ENCODE measurements around the gene ADCY9. TPM values are rescaled to one million over a fixed set of nuclear protein-coding genes. Genes with fewer than 3 reads are reported as not detected.
"Not testable (repeated sequence)": the region's sequence is repeated elsewhere in the genome, so short reads cannot be mapped to it uniquely, and the experiment has no call there.

Gene ADCY9
- total RNA-seq = 1 to 10 TPM; 3.8 to 4.9 TPM

DNA sequence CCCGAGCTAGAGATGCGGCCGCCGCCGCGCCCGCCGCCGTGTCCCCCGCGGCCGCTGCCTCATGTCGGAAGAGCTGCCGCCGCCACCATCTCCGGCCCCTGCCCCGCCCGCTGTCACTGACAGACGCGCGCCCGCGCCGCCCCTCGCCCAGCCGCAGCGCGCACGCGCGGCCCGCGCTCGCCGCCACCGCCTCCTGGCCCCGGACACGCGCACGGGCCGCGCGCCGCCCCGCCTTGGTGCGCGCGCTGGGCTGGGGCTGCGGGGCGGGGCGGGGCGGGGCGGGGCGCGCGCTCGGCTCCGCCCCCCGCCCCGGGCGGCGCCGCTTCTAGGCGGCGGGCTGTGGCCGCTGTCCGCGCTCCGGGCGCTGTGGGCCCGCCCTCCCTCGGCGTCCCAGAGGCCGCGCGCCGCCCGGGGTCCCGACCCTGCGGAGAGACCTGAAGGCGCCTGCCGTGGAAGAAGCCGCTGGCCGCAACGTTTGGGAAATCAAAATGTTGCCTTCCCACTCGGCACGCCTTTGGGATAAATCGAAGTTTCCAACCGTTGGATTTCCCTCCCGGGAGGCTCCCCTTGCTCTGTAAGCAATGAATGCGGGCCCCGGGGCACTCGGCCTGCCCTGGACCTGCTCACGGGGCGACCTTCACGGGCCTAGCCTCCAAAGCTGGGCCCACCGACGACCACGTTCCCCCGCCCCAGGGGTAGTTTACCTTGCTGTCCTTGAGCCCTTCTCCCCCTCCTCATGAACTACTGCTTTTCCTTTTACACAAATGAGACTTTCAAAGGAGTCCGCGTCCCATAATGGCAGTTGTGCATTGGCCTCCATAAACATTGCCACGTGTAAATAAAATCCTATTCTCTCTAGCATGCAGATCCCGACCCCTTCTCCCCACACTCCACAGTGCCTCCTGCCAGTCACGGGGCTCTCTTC lies at the start of gene ADCY9:
Gene ADCY9, minus strand, starts transcription at position 118 of the 925 bp plus-strand sequence. CDS start 1,000 bp downstream, outside the sequence.
- Mint-ChIP-seq H3K27ac (no peak within 1 kb of the TSS), H3K4me1 (ENCODE audit: low read depth) (peaks cover 36% of the 10 kb centered on the region), H3K36me3 (peaks cover 6% of the 10 kb centered on the region), H3K9me3 (no peaks in the 10 kb centered on the region), H3K27me3 (no peaks in the 10 kb centered on the region), H3K4me3 (peak within 1 kb of the TSS; percentile 72)
- peak; percentile 79 for DNase-seq
- POLR2A ChIA-PET = interaction anchor here (0.6 to 2.2 kb wide), 2 partner anchors 77 to 137 kb away, joined by 8 to 10 read pairs; no protein-coding TSS in a partner anchor
- CTCF ChIA-PET = interaction anchor here (0.6 to 2.3 kb wide), 2 partner anchors 137 to 504 kb away, joined by 3 to 20 read pairs; no protein-coding TSS in a partner anchor
- intact Hi-C loops (cut with micrococcal nuclease) = loop anchor here (2.0 kb wide), 1 partner anchor 66 kb away; no protein-coding TSS in a partner anchor

DNA sequence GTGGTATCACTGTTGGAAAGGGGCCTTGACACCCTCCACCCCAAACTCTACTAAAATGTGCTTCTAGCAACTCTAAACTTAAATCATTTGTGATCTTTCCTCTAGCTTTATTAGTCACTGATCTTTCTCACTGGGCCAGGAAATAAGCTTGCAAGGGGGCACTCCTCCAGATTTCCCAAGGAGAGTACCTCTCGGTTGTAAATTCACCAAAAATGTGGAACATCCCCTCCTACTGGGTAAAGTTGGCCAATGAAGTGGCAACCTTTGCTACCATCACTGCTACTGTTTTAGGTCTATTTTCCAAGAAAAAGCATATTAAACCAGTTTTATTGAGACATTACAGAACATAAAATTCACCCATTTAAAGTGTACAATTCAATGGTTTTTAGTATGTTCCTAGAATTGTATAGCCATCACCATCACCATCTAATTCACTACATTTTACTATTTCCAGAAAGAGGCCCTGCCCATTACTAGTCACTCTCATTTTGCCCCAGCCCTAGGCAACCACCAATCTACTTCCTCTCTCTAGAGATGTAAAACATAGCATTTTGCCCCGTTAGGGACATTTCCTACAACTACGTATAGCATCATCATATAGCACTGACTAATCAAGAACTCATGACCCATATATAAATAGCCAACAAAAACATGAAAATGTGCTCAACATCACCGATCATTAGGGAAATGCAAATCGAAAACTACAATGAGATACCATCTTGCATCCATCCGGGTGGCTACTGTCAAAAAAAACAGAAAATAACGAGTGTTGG lies 44.6 kb upstream of the ADCY9 start:
- intact Hi-C loops (cut with micrococcal nuclease) = no loop called here
- no peaks in the 10 kb centered on the region for H3K27me3 Mint-ChIP-seq
- H3K9me3 Mint-ChIP-seq = no peaks in the 10 kb centered on the region
- no peak overlapping the region for H3K4me3 Mint-ChIP-seq
- ChIA-PET CTCF (no interaction called here), POLR2A (no interaction called here)
- DNase-seq = no peak
- no peak overlapping the region for H3K27ac Mint-ChIP-seq
- H3K4me1 Mint-ChIP-seq (ENCODE audit: low read depth) = peaks cover 2% of the 10 kb centered on the region
- H3K36me3 Mint-ChIP-seq = no peaks in the 10 kb centered on the region

- H3K36me3 Mint-ChIP-seq = no peaks in the 10 kb centered on the region
- no peak overlapping the region for H3K4me3 Mint-ChIP-seq
- CTCF ChIA-PET = interaction anchor here (0.5 to 1.3 kb wide), 2 partner anchors 35 to 94 kb away, joined by 3 read pairs; no protein-coding TSS in a partner anchor
- intact Hi-C loops (cut with micrococcal nuclease) = loop anchor here (10.0 kb wide), 1 partner anchor 55 kb away; no protein-coding TSS in a partner anchor
- no peak for DNase-seq
- H3K9me3 Mint-ChIP-seq = no peaks in the 10 kb centered on the region
- POLR2A ChIA-PET = no interaction called here
- H3K27ac Mint-ChIP-seq = no peak overlapping the region
- no peaks in the 10 kb centered on the region for H3K27me3 Mint-ChIP-seq
- H3K4me1 Mint-ChIP-seq (ENCODE audit: low read depth) = peaks cover 2% of the 10 kb centered on the region
Measured at GRCh38 chr16:4159726-4160125, 43.5 kb upstream of the ADCY9 start.

- Mint-ChIP-seq H3K27ac (no peak overlapping the region), H3K27me3 (no peaks in the 10 kb centered on the region), H3K4me3 (no peak overlapping the region), H3K4me1 (ENCODE audit: low read depth) (peaks cover 2% of the 10 kb centered on the region), H3K36me3 (no peaks in the 10 kb centered on the region), H3K9me3 (no peaks in the 10 kb centered on the region)
- intact Hi-C loops (cut with micrococcal nuclease) = loop anchor here (10.0 kb wide), 1 partner anchor 56 kb away; no protein-coding TSS in a partner anchor
- CTCF ChIA-PET = interaction anchor here (0.6 kb wide), 1 partner anchor 11 kb away, joined by 3 read pairs; no protein-coding TSS in a partner anchor
- DNase-seq = no peak
- POLR2A ChIA-PET = interaction anchor here (0.6 kb wide), 1 partner anchor 66 kb away, joined by 4 read pairs; no protein-coding TSS in a partner anchor
Measured at GRCh38 chr16:4158143-4159093, 42.2 kb upstream of the ADCY9 start.

- Mint-ChIP-seq H3K4me1 (ENCODE audit: low read depth) (peaks cover 2% of the 10 kb centered on the region), H3K27ac (no peak overlapping the region), H3K27me3 (no peaks in the 10 kb centered on the region), H3K36me3 (no peaks in the 10 kb centered on the region), H3K4me3 (no peak overlapping the region), H3K9me3 (no peaks in the 10 kb centered on the region)
- intact Hi-C loops (cut with micrococcal nuclease) = loop anchor here (10.0 kb wide), 1 partner anchor 57 kb away; no protein-coding TSS in a partner anchor
- DNase-seq = no peak
- ChIA-PET POLR2A (no interaction called here), CTCF (no interaction called here)
Measured at GRCh38 chr16:4157376-4157825, 41.2 kb upstream of the ADCY9 start.

DNA sequence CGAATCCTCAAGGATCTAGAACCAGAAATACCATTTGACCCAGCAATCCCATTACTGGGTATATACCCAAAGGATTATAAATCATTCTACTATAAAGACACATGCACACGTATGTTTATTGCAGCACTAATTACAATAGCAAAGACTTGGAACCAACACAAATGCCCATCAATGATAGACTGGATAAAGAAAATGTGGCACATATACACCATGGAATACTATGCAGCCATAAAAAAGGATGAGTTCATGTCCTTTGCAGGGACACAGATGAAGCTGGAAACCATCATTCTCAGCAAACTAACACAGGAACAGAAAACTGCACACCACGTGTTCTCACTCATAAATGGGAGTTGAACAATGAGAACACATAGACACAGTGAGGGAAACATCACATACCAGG lies 40.3 kb upstream of the ADCY9 start:
- H3K36me3 Mint-ChIP-seq; H3K4me3 Mint-ChIP-seq; H3K9me3 Mint-ChIP-seq; H3K27me3 Mint-ChIP-seq; CTCF ChIA-PET; H3K4me1 Mint-ChIP-seq (ENCODE audit: low read depth); POLR2A ChIA-PET; H3K27ac Mint-ChIP-seq; DNase-seq: not testable (repeated sequence)
- intact Hi-C loops (cut with micrococcal nuclease) = loop anchor here (10.0 kb wide), 1 partner anchor 58 kb away; no protein-coding TSS in a partner anchor

DNA sequence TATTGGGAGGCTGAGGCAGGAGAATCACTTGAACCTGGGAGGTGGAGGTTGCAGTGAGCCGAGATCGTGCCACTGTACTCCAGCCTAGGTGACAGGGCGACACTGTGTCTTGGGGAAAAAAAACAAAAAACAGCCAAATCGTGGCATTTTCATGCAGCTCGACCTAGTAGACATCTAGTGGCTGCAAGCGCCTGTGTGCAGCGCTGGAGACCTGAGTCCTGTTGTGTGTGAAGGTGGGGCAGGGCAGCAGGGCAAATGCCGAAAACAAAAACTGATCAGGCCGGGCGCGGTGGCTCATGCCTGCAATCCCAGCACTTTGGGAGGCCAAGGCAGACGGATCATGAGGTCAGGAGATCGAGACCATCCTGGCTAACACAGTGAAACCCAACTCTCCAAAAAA lies 37.1 kb upstream of the ADCY9 start:
- DNase-seq; H3K27me3 Mint-ChIP-seq; H3K9me3 Mint-ChIP-seq; H3K36me3 Mint-ChIP-seq; CTCF ChIA-PET; H3K4me3 Mint-ChIP-seq; H3K4me1 Mint-ChIP-seq (ENCODE audit: low read depth); H3K27ac Mint-ChIP-seq; POLR2A ChIA-PET: not testable (repeated sequence)
- intact Hi-C loops (cut with micrococcal nuclease) = loop anchor here (10.0 kb wide), 1 partner anchor 61 kb away; no protein-coding TSS in a partner anchor

- no peaks in the 10 kb centered on the region for H3K36me3 Mint-ChIP-seq
- H3K4me1 Mint-ChIP-seq (ENCODE audit: low read depth) = no peaks in the 10 kb centered on the region
- ChIA-PET CTCF (no interaction called here), POLR2A (no interaction called here)
- H3K9me3 Mint-ChIP-seq = no peaks in the 10 kb centered on the region
- intact Hi-C loops (cut with micrococcal nuclease) = loop anchor here (10.0 kb wide), 1 partner anchor 63 kb away; no protein-coding TSS in a partner anchor
- DNase-seq = no peak
- H3K27ac Mint-ChIP-seq = no peak overlapping the region
- no peaks in the 10 kb centered on the region for H3K27me3 Mint-ChIP-seq
- H3K4me3 Mint-ChIP-seq = no peak overlapping the region
Measured at GRCh38 chr16:4152267-4152666, 36.0 kb upstream of the ADCY9 start.

DNA sequence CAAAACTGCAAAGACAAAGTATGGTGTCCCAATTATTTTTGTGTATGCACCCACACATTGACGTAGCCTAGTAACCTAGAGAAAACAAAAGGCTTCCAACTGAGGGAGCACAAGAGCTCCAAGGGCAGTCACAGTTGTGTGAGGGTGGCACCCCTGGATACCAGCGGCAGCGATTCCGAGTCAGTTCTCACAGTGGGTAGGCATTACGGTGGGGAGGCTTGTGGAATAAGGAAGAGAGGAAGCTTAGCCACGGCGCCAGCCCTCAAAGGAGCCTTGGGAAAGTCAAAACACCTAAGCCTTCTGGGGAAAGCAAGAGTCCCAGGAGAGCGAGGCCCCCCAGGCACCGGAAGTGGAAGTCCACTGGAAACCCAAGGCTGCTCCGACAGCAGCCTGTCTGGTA lies 31.0 kb upstream of the ADCY9 start:
- Mint-ChIP-seq H3K27me3 (peaks cover 2% of the 10 kb centered on the region), H3K4me1 (ENCODE audit: low read depth) (peaks cover 3% of the 10 kb centered on the region), H3K27ac (no peak overlapping the region), H3K9me3 (no peaks in the 10 kb centered on the region), H3K4me3 (no peak overlapping the region), H3K36me3 (no peaks in the 10 kb centered on the region)
- intact Hi-C loops (cut with micrococcal nuclease) = no loop called here
- ChIA-PET CTCF (interaction anchor here (0.5 kb wide), 1 partner anchor 11 kb away, joined by 3 read pairs; no protein-coding TSS in a partner anchor), POLR2A (no interaction called here)
- no peak for DNase-seq

DNA sequence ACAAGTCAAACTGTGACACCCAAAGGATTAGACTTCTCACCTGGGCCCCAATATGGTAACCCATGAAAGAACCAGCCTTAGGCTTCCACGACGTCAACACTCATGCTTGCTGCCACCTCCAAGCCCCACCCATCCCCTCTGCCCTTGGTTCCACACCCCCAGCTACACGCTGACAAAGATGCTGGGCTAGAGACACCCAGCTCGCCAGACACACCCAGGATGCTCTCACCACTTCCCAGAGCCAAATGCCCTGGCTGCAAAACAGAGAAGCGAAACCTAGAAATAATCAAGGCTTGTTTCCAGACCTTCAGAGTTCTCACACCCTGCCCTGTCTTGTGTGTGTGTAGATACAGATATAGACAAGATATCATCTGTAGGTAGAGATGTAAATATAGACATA lies 26.0 kb upstream of the ADCY9 start:
- H3K36me3 Mint-ChIP-seq = no peaks in the 10 kb centered on the region
- peaks cover 2% of the 10 kb centered on the region for H3K27me3 Mint-ChIP-seq
- H3K4me3 Mint-ChIP-seq = no peak overlapping the region
- CTCF ChIA-PET = no interaction called here
- POLR2A ChIA-PET = no interaction called here
- peak; percentile 47 for DNase-seq
- intact Hi-C loops (cut with micrococcal nuclease) = no loop called here
- H3K9me3 Mint-ChIP-seq = peaks cover 4% of the 10 kb centered on the region
- H3K4me1 Mint-ChIP-seq (ENCODE audit: low read depth) = peaks cover 4% of the 10 kb centered on the region
- no peak overlapping the region for H3K27ac Mint-ChIP-seq

GRCh38 chr16:4141604-4142003 lies 25.4 kb upstream of the ADCY9 start:
- Mint-ChIP-seq H3K27me3 (no peaks in the 10 kb centered on the region), H3K4me1 (ENCODE audit: low read depth) (peaks cover 4% of the 10 kb centered on the region), H3K4me3 (no peak overlapping the region), H3K27ac (no peak overlapping the region), H3K36me3 (no peaks in the 10 kb centered on the region), H3K9me3 (peaks cover 4% of the 10 kb centered on the region)
- ChIA-PET POLR2A (no interaction called here), CTCF (no interaction called here)
- intact Hi-C loops (cut with micrococcal nuclease) = no loop called here
- no peak for DNase-seq

Measured in activated CD4-positive, alpha-beta memory T cell treated with anti-CD3 and anti-CD28 coated beads for 36 hours (primary cell).